ENCODE data around the gene HOXC4. TPM values are rescaled to one million over a fixed set of nuclear protein-coding genes. Genes with fewer than 3 reads are reported as not detected.
"Not testable (repeated sequence)": the region's sequence is repeated elsewhere in the genome, so short reads cannot be mapped to it uniquely, and the experiment has no call there.

HOXC4 gene
- total and polyA plus RNA-seq, 2 of the 4 experiments (the other 2 are of a cell fraction), result under 0.01 to 0.26 TPM

GRCh38 chr12:54098644-54099043 is 45.0 kb downstream of the HOXC4 start:
- H3K9ac ChIP-seq (ENCODE audit: low read depth, low read length); H2AFZ ChIP-seq (replicated peaks; ENCODE audit: low read length, poor library complexity); H3K27ac ChIP-seq (ENCODE audit: insufficient read depth, low read length); H2AK9ac ChIP-seq (replicated peaks; ENCODE audit: low read depth, low read length, poor library complexity); H2AK5ac ChIP-seq (ENCODE audit: low read depth, low read length); POLR2A ChIA-PET (ENCODE audit: unreplicated experiment); H4K5ac ChIP-seq (ENCODE audit: low read depth, low read length); intact Hi-C loops (cut with micrococcal nuclease); H3K36me3 ChIP-seq (ENCODE audit: control insufficient read depth, insufficient read depth, low read length); H3K4me1 ChIP-seq (ENCODE audit: control insufficient read depth, insufficient read depth, low read length); H2BK15ac ChIP-seq (ENCODE audit: low read depth, low read length); H3K23ac ChIP-seq (ENCODE audit: low read depth, low read length); H3K27me3 ChIP-seq (ENCODE audit: control insufficient read depth, insufficient read depth, low read length); H3K56ac ChIP-seq (ENCODE audit: extremely low read depth, insufficient read depth, low read length); H3K9me1 ChIP-seq (ENCODE audit: insufficient read depth, low read length); H3K79me1 ChIP-seq (ENCODE audit: low read depth in 1 of 2, low read length in 2 of 2); H2BK120ac ChIP-seq (ENCODE audit: low read depth, low read length); H3K9me3 ChIP-seq (ENCODE audit: control insufficient read depth, insufficient read depth, low read length); H4K20me1 ChIP-seq (ENCODE audit: insufficient read depth, low read length); in situ Hi-C loops (cut with MboI; ENCODE audit: low sequenced_read_pairs); H2BK5ac ChIP-seq (ENCODE audit: low read depth, low read length, poor library complexity, severe bottlenecking); BruUV-seq (replicated peaks); H3K4ac ChIP-seq (ENCODE audit: low read depth, low read length); H3K18ac ChIP-seq (ENCODE audit: low read depth, low read length); CTCF ChIA-PET; H3K4me2 ChIP-seq (ENCODE audit: low read depth, low read length); H3K4me3 ChIP-seq (ENCODE audit: insufficient read depth, low read depth, low read length); H3K14ac ChIP-seq (replicated peaks; ENCODE audit: low read depth, low read length); H2BK20ac ChIP-seq (ENCODE audit: low read depth, low read length); ATAC-seq (ENCODE audit: low read depth); H4K8ac ChIP-seq (ENCODE audit: low read depth in 2 of 2, low read length in 2 of 2); H4K91ac ChIP-seq (ENCODE audit: insufficient read depth, low read depth, low read length); dilution Hi-C loops (cut with HindIII; ENCODE audit: low sequenced_read_pairs, unreplicated experiment); DNase-seq: not testable (repeated sequence)
- peak; percentile 66 for TF ChIP-seq CEBPB (IDR thresholded peaks at IDR 0.05; ENCODE audit: low read depth, low read length)
- WGBS, 2 experiments (ENCODE audit: extremely low coverage in 2 of 2, insufficient read length in 1 of 2), result no CpG with 5 or more reads among the region's 2 CpGs

DNA sequence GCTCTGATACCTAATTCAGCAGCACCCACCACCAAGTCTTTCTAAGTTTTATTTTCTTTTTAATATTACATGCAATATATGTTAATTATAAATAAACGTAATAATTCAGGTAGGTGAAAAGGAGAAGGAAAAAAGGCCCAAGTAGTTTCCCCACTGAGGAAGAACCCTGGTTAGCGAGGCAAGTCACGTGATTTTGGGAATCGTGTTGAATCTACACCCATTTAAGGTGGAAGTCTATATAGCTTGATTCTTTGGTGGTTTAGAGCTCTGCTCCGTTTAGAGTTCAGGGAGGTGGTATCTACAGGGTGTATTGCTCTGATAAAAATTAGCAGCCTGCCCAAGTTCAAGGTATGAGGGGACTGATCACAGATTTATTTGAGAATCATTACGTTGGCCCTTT is 47.0 kb downstream of the HOXC4 start:
- ATAC-seq (ENCODE audit: low read depth); in situ Hi-C loops (cut with MboI; ENCODE audit: low sequenced_read_pairs); H3K14ac ChIP-seq (replicated peaks; ENCODE audit: low read depth, low read length); H3K4me2 ChIP-seq (ENCODE audit: low read depth, low read length); H2BK5ac ChIP-seq (ENCODE audit: low read depth, low read length, poor library complexity, severe bottlenecking); H3K4me1 ChIP-seq (ENCODE audit: control insufficient read depth, insufficient read depth, low read length); H4K8ac ChIP-seq (ENCODE audit: low read depth in 2 of 2, low read length in 2 of 2); H3K4me3 ChIP-seq (ENCODE audit: insufficient read depth, low read depth, low read length); CTCF ChIA-PET; H4K91ac ChIP-seq (ENCODE audit: insufficient read depth, low read depth, low read length); H3K9ac ChIP-seq (ENCODE audit: low read depth, low read length); DNase-seq; BruUV-seq (replicated peaks); H3K79me1 ChIP-seq (ENCODE audit: low read depth in 1 of 2, low read length in 2 of 2); H3K56ac ChIP-seq (ENCODE audit: extremely low read depth, insufficient read depth, low read length); H2BK120ac ChIP-seq (ENCODE audit: low read depth, low read length); H2AK9ac ChIP-seq (replicated peaks; ENCODE audit: low read depth, low read length, poor library complexity); H4K20me1 ChIP-seq (ENCODE audit: insufficient read depth, low read length); H3K23ac ChIP-seq (ENCODE audit: low read depth, low read length); dilution Hi-C loops (cut with HindIII; ENCODE audit: low sequenced_read_pairs, unreplicated experiment); H3K4ac ChIP-seq (ENCODE audit: low read depth, low read length); H3K18ac ChIP-seq (ENCODE audit: low read depth, low read length); H2AK5ac ChIP-seq (ENCODE audit: low read depth, low read length); H3K9me3 ChIP-seq (ENCODE audit: control insufficient read depth, insufficient read depth, low read length); H2BK20ac ChIP-seq (ENCODE audit: low read depth, low read length); H4K5ac ChIP-seq (ENCODE audit: low read depth, low read length); POLR2A ChIA-PET (ENCODE audit: unreplicated experiment); H2BK15ac ChIP-seq (ENCODE audit: low read depth, low read length); H3K9me1 ChIP-seq (ENCODE audit: insufficient read depth, low read length); intact Hi-C loops (cut with micrococcal nuclease); H3K36me3 ChIP-seq (ENCODE audit: control insufficient read depth, insufficient read depth, low read length); H2AFZ ChIP-seq (replicated peaks; ENCODE audit: low read length, poor library complexity); H3K27me3 ChIP-seq (ENCODE audit: control insufficient read depth, insufficient read depth, low read length); H3K27ac ChIP-seq (ENCODE audit: insufficient read depth, low read length): not testable (repeated sequence)
- no CpG with 5 or more reads among the region's 6 CpGs for WGBS, 2 experiments (ENCODE audit: extremely low coverage in 2 of 2, insufficient read length in 1 of 2)
